Activated CD8-positive, alpha-beta memory T cell treated with anti-CD3 and anti-CD28 coated beads, Interleukin-2, amount 50 U/mL, for 1 hour (primary cell): ENCODE measurements around the gene PPP2R2D.

ENCODE experiments used
- DNase-seq: peaks from one replicate; pipeline ENCODE4 v3.0.0-alpha.2; 2020; ENCODE audit errors: extremely low read depth

Gene PPP2R2D

GRCh38 chr10:131998050-131998844 is 97.4 kb downstream of the PPP2R2D start:
- DNase-seq = no peak

- DNase-seq = no peak
Observed at GRCh38 chr10:131998845-131999681, 98.3 kb downstream of the PPP2R2D start.

- DNase-seq = no peak
Observed at GRCh38 chr10:132001238-132001972, 100.6 kb downstream of the PPP2R2D start.

- DNase-seq = no peak
Observed at GRCh38 chr10:132002004-132002403, 101.2 kb downstream of the PPP2R2D start.

GRCh38 chr10:132003282-132003924 is 102.6 kb downstream of the PPP2R2D start:
- no peak for DNase-seq

- DNase-seq = no peak
Observed at GRCh38 chr10:132004052-132004451, 103.2 kb downstream of the PPP2R2D start.

- DNase-seq = no peak
Observed at GRCh38 chr10:132005147-132005546, 104.3 kb downstream of the PPP2R2D start.

GRCh38 chr10:132006966-132007365 is 106.2 kb downstream of the PPP2R2D start:
- no peak for DNase-seq

GRCh38 chr10:132007681-132008080 is 106.9 kb downstream of the PPP2R2D start:
- DNase-seq = no peak
